Activated CD8-positive, alpha-beta memory T cell treated with anti-CD3 and anti-CD28 coated beads for 48 hours (primary cell): ENCODE data around the gene ZFPM1.

ENCODE experiments used
- DNase-seq, 3 experiments: peaks; one replicate each; pipeline ENCODE4 v3.0.0-alpha.2; 2020; ENCODE audit warnings: low read depth in 2 of 3, low spot score in 2 of 3

The ZFPM1 gene

GRCh38 chr16:88448461-88449266 lies 4.4 kb upstream of the ZFPM1 start:
- no peak for DNase-seq

- no peak for DNase-seq
These were observed 3.9 kb upstream of the ZFPM1 start for GRCh38 chr16:88449267-88449561.

GRCh38 chr16:88451586-88452481 lies 1.2 kb upstream of the ZFPM1 start:
- DNase-seq: peak in 1 of 3 experiments; percentile 8

- DNase-seq: peak; percentile 94 to 98 (median 98)
These were observed 431 bp upstream of the ZFPM1 start for GRCh38 chr16:88452482-88453216.

GRCh38 chr16:88453611-88454522 lies 787 bp downstream of the ZFPM1 start:
- peak in 1 of 3 experiments; percentile 23 for DNase-seq

GRCh38 chr16:88454523-88454947 lies 1.5 kb downstream of the ZFPM1 start:
- DNase-seq: peak in 1 of 3 experiments; percentile 27

- peak; percentile 52 to 83 (median 59) for DNase-seq
These were observed 2.7 kb downstream of the ZFPM1 start for GRCh38 chr16:88455610-88456355.

GRCh38 chr16:88456356-88457292 lies 3.5 kb downstream of the ZFPM1 start:
- peak in 1 of 3 experiments; percentile 62 for DNase-seq

GRCh38 chr16:88458039-88458772 lies 5.1 kb downstream of the ZFPM1 start:
- no peak for DNase-seq

- no peak for DNase-seq
These were observed 5.7 kb downstream of the ZFPM1 start for GRCh38 chr16:88458773-88459235.

GRCh38 chr16:88459366-88460073 lies 6.4 kb downstream of the ZFPM1 start:
- DNase-seq: no peak

- no peak for DNase-seq
These were observed 7.6 kb downstream of the ZFPM1 start for GRCh38 chr16:88460496-88461330.

GRCh38 chr16:88461331-88462269 lies 8.5 kb downstream of the ZFPM1 start:
- no peak for DNase-seq

GRCh38 chr16:88462396-88462795 lies 9.3 kb downstream of the ZFPM1 start:
- DNase-seq: no peak

GRCh38 chr16:88463411-88463810 lies 10.3 kb downstream of the ZFPM1 start:
- DNase-seq: no peak
